DND-41 (cell line): ENCODE data around the gene DDB1.
"Not testable (repeated sequence)": the region's sequence is repeated elsewhere in the genome, so short reads cannot be mapped to it uniquely, and the experiment has no call there.

ENCODE experiments used
- EZH2 ChIP-seq: IDR thresholded peaks from 3 replicates; pipeline ENCODE4 v1.6.1; 2012; ENCODE audit warnings: borderline replicate concordance, low read depth, mild to moderate bottlenecking, moderate library complexity, low read length, inconsistent platforms; ENCODE audit not compliant: severe bottlenecking
- TF ChIP-seq, protein P1 (sequence below): IDR thresholded peaks from 2 replicates; pipeline ENCODE4 v1.5.1; 2012; ENCODE audit warnings: borderline replicate concordance, low read length, moderate library complexity, mild to moderate bottlenecking; ENCODE audit not compliant: poor library complexity, severe bottlenecking; ENCODE audit errors: extremely low read depth

DNA sequence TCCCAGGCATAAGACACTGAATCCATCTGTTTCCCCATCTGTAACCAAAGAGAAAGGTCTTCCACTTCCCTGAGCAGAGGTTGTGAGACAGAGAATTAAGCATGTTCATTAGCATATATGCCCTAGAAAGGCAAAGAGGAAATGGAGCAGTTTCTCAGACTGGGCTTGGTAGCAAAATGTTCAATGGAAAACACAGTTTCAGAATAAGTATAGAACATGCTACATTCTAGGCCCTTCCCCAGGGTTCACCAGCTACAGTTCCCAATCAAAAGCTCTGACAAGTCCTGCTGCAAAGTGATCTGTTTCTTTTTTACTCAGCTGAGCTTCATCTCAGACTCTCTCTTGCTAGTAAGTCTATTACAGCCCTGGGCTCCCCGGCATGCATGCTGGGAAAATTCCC is 80.6 kb downstream of the DDB1 start:
- TF ChIP-seq, protein P1, sequence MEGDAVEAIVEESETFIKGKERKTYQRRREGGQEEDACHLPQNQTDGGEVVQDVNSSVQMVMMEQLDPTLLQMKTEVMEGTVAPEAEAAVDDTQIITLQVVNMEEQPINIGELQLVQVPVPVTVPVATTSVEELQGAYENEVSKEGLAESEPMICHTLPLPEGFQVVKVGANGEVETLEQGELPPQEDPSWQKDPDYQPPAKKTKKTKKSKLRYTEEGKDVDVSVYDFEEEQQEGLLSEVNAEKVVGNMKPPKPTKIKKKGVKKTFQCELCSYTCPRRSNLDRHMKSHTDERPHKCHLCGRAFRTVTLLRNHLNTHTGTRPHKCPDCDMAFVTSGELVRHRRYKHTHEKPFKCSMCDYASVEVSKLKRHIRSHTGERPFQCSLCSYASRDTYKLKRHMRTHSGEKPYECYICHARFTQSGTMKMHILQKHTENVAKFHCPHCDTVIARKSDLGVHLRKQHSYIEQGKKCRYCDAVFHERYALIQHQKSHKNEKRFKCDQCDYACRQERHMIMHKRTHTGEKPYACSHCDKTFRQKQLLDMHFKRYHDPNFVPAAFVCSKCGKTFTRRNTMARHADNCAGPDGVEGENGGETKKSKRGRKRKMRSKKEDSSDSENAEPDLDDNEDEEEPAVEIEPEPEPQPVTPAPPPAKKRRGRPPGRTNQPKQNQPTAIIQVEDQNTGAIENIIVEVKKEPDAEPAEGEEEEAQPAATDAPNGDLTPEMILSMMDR = not testable (repeated sequence)
- not testable (repeated sequence) for TF ChIP-seq EZH2
